GM06990 (cell line): ENCODE measurements around the gene FBP1.

Source experiments
- DNase-seq: peaks from one replicate; pipeline ENCODE4 v3.0.0-alpha.2; 2011; ENCODE audit not compliant: insufficient read length; ENCODE audit errors: extremely low read depth
- H3K27me3 ChIP-seq: replicated peaks from 2 replicates; pipeline ENCODE4 v1.6.0; 2011; ENCODE audit warnings: low read length; ENCODE audit not compliant: control insufficient read depth, insufficient read depth
- H3K36me3 ChIP-seq: 2 replicates; pipeline ENCODE4 v1.5.1; 2011; ENCODE audit warnings: low read length; ENCODE audit not compliant: control insufficient read depth, insufficient read depth
- H3K4me3 ChIP-seq: replicated peaks from 2 replicates; pipeline ENCODE4 v1.5.1; 2011; ENCODE audit warnings: low read depth, mild to moderate bottlenecking, control low read depth, low read length
- CTCF ChIP-seq: IDR thresholded peaks from 2 replicates; pipeline ENCODE4 v1.5.1; 2011; ENCODE audit warnings: low read length, control low read depth, mild to moderate bottlenecking, inconsistent platforms; ENCODE audit not compliant: insufficient read depth, poor library complexity, severe bottlenecking

The FBP1 gene

GRCh38 chr9:94586814-94587213 is 52.5 kb downstream of the FBP1 start:
- no peak for TF ChIP-seq CTCF
- no peaks in the 10 kb centered on the region; the same call in 1 of the 2 replicates for H3K27me3 ChIP-seq
- H3K4me3 ChIP-seq: no peak overlapping the region
- H3K36me3 ChIP-seq: no peaks in the 10 kb centered on the region
- DNase-seq: no peak

GRCh38 chr9:94586316-94586715 is 53.0 kb downstream of the FBP1 start:
- no peaks in the 10 kb centered on the region; the same call in 1 of the 2 replicates for H3K27me3 ChIP-seq
- TF ChIP-seq CTCF: no peak
- H3K4me3 ChIP-seq: no peak overlapping the region
- no peaks in the 10 kb centered on the region for H3K36me3 ChIP-seq
- DNase-seq: no peak

- Histone ChIP-seq H3K4me3 (no peak overlapping the region), H3K27me3 (no peaks in the 10 kb centered on the region; the same call in 1 of the 2 replicates), H3K36me3 (no peaks in the 10 kb centered on the region)
- no peak for DNase-seq
- no peak for TF ChIP-seq CTCF
Measured at GRCh38 chr9:94584555-94584954, 54.8 kb downstream of the FBP1 start.

GRCh38 chr9:94581728-94582127 is 57.6 kb downstream of the FBP1 start:
- DNase-seq: no peak

GRCh38 chr9:94577571-94577970 is 61.7 kb downstream of the FBP1 start:
- no peak overlapping the region for H3K4me3 ChIP-seq
- DNase-seq: no peak
- H3K36me3 ChIP-seq: no peaks in the 10 kb centered on the region
- no peaks in the 10 kb centered on the region for H3K27me3 ChIP-seq
- TF ChIP-seq CTCF: no peak

More at GRCh38 chr9:94581728-94582127, 57.6 kb downstream of the FBP1 start:
- H3K4me3 ChIP-seq: no peak overlapping the region
- no peak for TF ChIP-seq CTCF
- no peaks in the 10 kb centered on the region for H3K36me3 ChIP-seq
- H3K27me3 ChIP-seq: no peaks in the 10 kb centered on the region

- no peaks in the 10 kb centered on the region for H3K36me3 ChIP-seq
- no peaks in the 10 kb centered on the region for H3K27me3 ChIP-seq
- H3K4me3 ChIP-seq: no peak overlapping the region
- DNase-seq: no peak
- TF ChIP-seq CTCF: no peak
Measured at GRCh38 chr9:94577036-94577435, 62.3 kb downstream of the FBP1 start.
